ENCODE measurements around the gene WNT8A.

WNT8A gene

DNA sequence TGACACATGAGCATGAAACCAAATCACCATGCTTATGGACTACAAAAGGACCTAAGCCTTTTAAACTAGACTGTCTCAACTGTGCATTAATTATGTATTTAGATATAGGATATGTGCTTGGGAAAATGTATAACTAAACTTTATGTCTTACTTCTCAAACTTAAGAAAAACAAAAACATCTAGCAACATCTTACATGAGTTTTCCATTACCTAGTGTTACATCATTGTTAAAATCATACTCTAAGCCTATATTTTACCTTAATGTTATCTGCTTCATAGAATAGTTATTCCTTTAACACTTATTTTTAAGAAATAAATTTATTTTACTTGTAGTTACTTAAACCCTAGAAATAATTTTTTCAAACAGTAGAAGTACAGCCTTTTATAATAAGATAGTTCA, 31.4 kb downstream of the WNT8A start:
- DNase-seq (ENCODE audit: low read depth) = no peak
- H3K4me3 ChIP-seq (ENCODE audit: low read depth, low read length) = no peak overlapping the region
- TF ChIP-seq, protein P1, sequence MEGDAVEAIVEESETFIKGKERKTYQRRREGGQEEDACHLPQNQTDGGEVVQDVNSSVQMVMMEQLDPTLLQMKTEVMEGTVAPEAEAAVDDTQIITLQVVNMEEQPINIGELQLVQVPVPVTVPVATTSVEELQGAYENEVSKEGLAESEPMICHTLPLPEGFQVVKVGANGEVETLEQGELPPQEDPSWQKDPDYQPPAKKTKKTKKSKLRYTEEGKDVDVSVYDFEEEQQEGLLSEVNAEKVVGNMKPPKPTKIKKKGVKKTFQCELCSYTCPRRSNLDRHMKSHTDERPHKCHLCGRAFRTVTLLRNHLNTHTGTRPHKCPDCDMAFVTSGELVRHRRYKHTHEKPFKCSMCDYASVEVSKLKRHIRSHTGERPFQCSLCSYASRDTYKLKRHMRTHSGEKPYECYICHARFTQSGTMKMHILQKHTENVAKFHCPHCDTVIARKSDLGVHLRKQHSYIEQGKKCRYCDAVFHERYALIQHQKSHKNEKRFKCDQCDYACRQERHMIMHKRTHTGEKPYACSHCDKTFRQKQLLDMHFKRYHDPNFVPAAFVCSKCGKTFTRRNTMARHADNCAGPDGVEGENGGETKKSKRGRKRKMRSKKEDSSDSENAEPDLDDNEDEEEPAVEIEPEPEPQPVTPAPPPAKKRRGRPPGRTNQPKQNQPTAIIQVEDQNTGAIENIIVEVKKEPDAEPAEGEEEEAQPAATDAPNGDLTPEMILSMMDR (conservative IDR thresholded peaks at IDR 0.05; ENCODE audit: low read depth, low read length) = no peak

DNA sequence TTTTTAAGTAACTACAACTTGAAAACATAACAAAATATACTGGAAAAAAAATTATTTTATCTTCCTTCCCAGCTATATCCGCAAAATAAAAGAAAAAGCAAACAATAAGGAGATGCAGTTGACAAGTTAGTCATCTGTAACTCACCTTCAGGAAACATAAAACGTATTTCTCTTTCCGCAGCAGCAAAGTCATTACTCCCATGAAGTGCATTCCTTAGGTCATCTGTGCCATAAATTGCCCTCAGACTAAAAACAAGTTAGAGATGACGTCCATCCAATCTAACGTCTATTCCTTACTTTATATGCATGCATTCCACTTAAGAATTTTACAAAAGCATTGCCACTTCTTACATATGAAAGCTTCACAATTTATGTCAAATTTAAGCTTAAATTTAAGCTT, 44.5 kb downstream of the WNT8A start:
- H3K4me3 ChIP-seq (ENCODE audit: low read depth, low read length) = no peak overlapping the region
- TF ChIP-seq, protein P1 (conservative IDR thresholded peaks at IDR 0.05; ENCODE audit: low read depth, low read length) = no peak
- no peak for DNase-seq (ENCODE audit: low read depth)

DNA sequence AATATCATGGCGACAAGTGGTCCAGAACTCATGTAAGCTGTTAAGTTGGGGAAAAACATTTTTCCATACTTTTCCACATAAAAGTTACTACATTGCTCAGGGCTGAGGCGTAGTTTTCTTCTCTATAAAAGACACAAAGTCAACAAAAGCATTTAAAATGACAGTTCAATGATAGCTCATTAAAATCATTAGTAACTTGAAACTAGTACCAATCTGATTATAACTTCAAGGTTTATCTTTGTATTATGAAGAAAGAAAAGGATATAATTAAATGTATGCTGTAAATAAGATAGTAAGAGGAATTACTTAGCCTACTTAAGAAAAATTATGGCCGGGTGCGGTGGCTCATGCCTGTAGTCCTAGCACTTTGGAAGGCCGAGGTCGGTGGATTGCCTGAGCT, 45.5 kb downstream of the WNT8A start:
- no peak for DNase-seq (ENCODE audit: low read depth)
- TF ChIP-seq, protein P1 (conservative IDR thresholded peaks at IDR 0.05; ENCODE audit: low read depth, low read length) = no peak
- H3K4me3 ChIP-seq (ENCODE audit: low read depth, low read length) = no peak overlapping the region

DNA sequence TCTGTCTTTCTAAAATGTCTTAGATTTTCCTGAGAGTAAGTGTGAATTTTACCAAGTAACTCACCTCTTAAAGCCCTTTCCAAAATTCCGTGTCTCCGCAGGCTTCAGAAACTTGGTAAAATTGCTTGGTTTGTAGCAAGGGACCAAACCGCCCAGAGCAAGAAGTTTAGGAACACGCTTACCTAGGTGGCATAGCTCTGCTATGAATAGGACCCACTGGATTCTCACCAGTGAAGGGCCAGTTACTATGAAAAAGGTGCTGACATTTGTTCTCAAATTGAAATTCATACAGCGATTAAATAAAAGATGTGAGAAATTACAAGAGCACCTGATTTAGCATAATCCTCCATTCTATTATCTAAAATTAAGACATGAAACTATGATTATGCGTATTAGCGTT, 48.7 kb downstream of the WNT8A start:
- no peak overlapping the region for H3K4me3 ChIP-seq (ENCODE audit: low read depth, low read length)
- TF ChIP-seq, protein P1 (conservative IDR thresholded peaks at IDR 0.05; ENCODE audit: low read depth, low read length) = no peak
- no peak for DNase-seq (ENCODE audit: low read depth)

DNA sequence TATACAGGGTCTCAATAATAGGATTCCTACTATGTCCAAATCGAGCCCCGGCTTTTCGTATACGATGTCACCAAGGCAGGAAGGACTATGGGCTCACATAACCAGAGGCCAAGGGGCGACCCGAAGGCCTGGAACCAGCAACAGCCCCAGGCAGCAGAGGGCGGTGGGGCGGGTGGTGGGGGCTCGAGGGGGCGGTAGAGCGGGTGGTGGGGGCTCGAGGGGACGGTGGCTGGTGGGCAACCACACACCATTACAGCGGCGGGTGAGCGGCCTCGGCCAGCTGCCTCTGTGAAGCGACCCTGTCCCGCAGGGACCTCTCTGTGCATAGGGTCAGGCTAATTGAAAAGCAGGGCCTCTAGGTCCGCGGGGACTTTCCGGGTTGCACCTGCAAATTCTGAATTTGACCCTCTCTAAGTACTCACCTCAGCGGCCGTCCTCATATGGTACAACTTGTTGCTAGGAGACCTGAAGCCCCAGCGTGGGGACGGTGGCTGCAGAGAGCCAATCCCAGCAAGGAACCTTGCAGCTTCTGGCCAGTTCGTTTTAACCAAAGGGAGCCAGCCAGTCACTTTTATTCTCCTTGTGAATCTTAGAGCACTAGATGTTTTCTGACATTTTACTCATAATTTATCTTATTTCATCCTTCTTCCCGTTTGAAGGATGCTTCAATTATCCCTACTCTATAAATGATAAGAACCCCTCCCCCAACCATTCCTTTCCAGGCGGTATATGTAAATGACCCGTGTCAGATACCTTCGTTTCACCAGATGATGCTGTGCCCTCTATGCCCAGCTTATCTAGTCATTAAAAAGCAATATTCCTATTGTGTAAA, 55.3 kb downstream of the WNT8A start, which contains the start of gene NME5:
Gene NME5, minus strand, starts transcription at position 480 of the 832 bp plus-strand sequence. CDS start 648 bp downstream, outside the sequence.
- peak within 1 kb of the TSS; percentile 68 for H3K4me3 ChIP-seq (ENCODE audit: low read depth, low read length)
- DNase-seq (ENCODE audit: low read depth) = peak; percentile 80
- TF ChIP-seq, protein P1 (conservative IDR thresholded peaks at IDR 0.05; ENCODE audit: low read depth, low read length) = no peak

DNA sequence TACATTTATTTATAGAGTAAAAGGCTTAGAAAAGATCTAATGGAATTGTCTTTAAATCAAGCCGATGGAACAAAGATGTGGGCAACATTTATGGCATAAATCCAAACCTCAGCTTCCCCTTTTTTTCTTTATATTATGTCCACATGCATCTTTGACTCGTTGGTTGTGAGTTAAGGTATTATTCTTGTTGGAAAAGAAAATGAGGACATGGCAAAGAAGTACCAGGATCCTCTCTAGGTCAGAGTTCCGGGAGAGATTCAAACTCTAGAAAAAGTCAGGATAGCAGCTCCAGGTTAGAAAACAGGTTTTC, 55.9 kb downstream of the WNT8A start:
- no peak overlapping the region for H3K4me3 ChIP-seq (ENCODE audit: low read depth, low read length)
- TF ChIP-seq, protein P1 (conservative IDR thresholded peaks at IDR 0.05; ENCODE audit: low read depth, low read length) = no peak
- DNase-seq (ENCODE audit: low read depth) = no peak

DNA sequence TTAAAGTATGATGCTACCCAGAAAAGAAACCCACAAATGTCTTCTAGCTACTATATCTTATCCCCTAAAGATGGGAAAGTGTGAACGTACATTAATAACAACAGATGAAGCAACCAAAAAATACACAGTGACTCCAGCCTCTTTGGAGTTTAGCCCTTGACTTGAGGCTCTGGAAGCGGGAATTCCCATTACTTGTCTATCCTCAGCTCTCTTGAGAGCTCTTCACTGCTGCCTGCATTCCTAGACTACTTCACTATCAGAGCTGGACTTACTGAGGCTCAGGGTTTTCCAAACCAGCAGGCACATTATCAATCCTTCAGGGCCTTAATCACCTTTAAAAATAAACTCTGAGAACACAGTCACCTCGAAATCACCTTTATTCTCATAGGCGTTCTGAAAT, 56.4 kb downstream of the WNT8A start:
- H3K4me3 ChIP-seq (ENCODE audit: low read depth, low read length) = no peak overlapping the region
- TF ChIP-seq, protein P1 (conservative IDR thresholded peaks at IDR 0.05; ENCODE audit: low read depth, low read length) = no peak
- DNase-seq (ENCODE audit: low read depth) = no peak
